SK-N-SH (cell line): ENCODE data around the gene REN. TPM values are rescaled to one million over a fixed set of nuclear protein-coding genes. Genes with fewer than 3 reads are reported as not detected.

Experiments
- CTCF ChIA-PET: fragments of 300-600, 350-600 bp; formaldehyde crosslinking; extraction: SDS; loops from one replicate; lab custom pipeline; 2021; lab: Yijun Ruan, JAX
- POLR2A ChIA-PET: fragments of 350-600 bp; sonication (Branson Sonifier 250); formaldehyde crosslinking; extraction: SDS; loops from one replicate; lab custom pipeline; 2020; ENCODE audit warnings: antibody characterized with exemption, inconsistent platforms; lab: Yijun Ruan, JAX
- DNase-seq: peaks from one replicate; pipeline ENCODE4 v3.0.0; 2012
- H2AFZ ChIP-seq: fragments of 200-600 bp; sonication (generic); 2 replicates; pipeline ENCODE4 v1.8.1; 2016; ENCODE audit warnings: antibody characterized with exemption, mild to moderate bottlenecking, low read depth
- H3F3A ChIP-seq: fragments of 200-600 bp; sonication (generic); replicated peaks from 2 replicates; pipeline ENCODE3; 2016; ENCODE audit warnings: antibody characterized with exemption, mild to moderate bottlenecking; ENCODE audit not compliant: insufficient read depth
- H3K27ac ChIP-seq, 2 experiments: fragments of 200-500 bp in 1 of 2; fragments of 200-600 bp in 1 of 2; sonication (Bioruptor generic) in 1 of 2; sonication (generic), shearing (Covaris generic) in 1 of 2; 2 replicates each; pipeline versions ENCODE4 v1.5.1 to v1.6.1; 2014 to 2016; ENCODE audit warnings: low read depth in 2 of 2, inconsistent platforms in 1 of 2, low read length in 1 of 2, mild to moderate bottlenecking in 1 of 2, mixed read lengths in 1 of 2
- H3K27me3 ChIP-seq: fragments of 200-600 bp; sonication (generic), shearing (Covaris generic); 2 replicates; pipeline ENCODE4 v1.6.1; 2016; ENCODE audit warnings: mixed run types; ENCODE audit not compliant: insufficient read depth
- H3K36me3 ChIP-seq, 2 experiments: fragments of 200-500 bp in 1 of 2; fragments of 200-600 bp in 1 of 2; sonication (Bioruptor generic) in 1 of 2; sonication (generic) in 1 of 2; replicated peaks in 1 of 2; 2 replicates each; pipeline versions ENCODE3 to v1.5.1; 2014 to 2016; ENCODE audit warnings: low read length in 1 of 2, mild to moderate bottlenecking in 1 of 2; ENCODE audit not compliant: insufficient read depth in 2 of 2, control insufficient read depth in 1 of 2
- H3K4me1 ChIP-seq, 2 experiments: fragments of 200-500 bp in 1 of 2; fragments of 200-600 bp in 1 of 2; sonication (Bioruptor generic) in 1 of 2; sonication (generic), shearing (Covaris generic) in 1 of 2; 2 replicates each; pipeline versions ENCODE4 v1.5.1 to v1.6.1; 2014 to 2016; ENCODE audit warnings: low read depth in 1 of 2, low read length in 1 of 2, mixed run types in 1 of 2; ENCODE audit not compliant: insufficient read depth in 2 of 2, control insufficient read depth in 1 of 2
- H3K4me2 ChIP-seq: fragments of 200-600 bp; sonication (generic), shearing (Covaris generic); 2 replicates; pipeline ENCODE4 v1.6.1; 2017; ENCODE audit warnings: mixed run types
- H3K4me3 ChIP-seq, 2 experiments: fragments of 200-500 bp in 1 of 2; fragments of 200-600 bp in 1 of 2; sonication (Bioruptor generic) in 1 of 2; sonication (generic), shearing (Covaris generic) in 1 of 2; 2 replicates each; pipeline versions ENCODE4 v1.5.1 to v1.8.1; 2014 to 2016; ENCODE audit warnings: low read depth in 2 of 2, inconsistent platforms in 1 of 2, low read length in 1 of 2, mild to moderate bottlenecking in 1 of 2, mixed read lengths in 1 of 2, moderate library complexity in 1 of 2
- H3K79me2 ChIP-seq: fragments of 200-600 bp; sonication (generic); 2 replicates; pipeline ENCODE4 v1.8.1; 2017; ENCODE audit warnings: mild to moderate bottlenecking; ENCODE audit not compliant: insufficient read depth
- H3K9ac ChIP-seq: fragments of 200-600 bp; sonication (generic); 2 replicates; pipeline ENCODE4 v1.6.1; 2017; ENCODE audit warnings: mixed run types
- H3K9me2 ChIP-seq: fragments of 200-600 bp; sonication (generic); 2 replicates; pipeline ENCODE4 v1.6.1; 2017; ENCODE audit warnings: mixed run types
- H3K9me3 ChIP-seq: fragments of 200-600 bp; sonication (generic); 2 replicates; pipeline ENCODE4 v1.6.1; 2017; ENCODE audit warnings: mixed run types, mild to moderate bottlenecking, moderate library complexity
- H4K20me1 ChIP-seq: fragments of 200-600 bp; sonication (generic); 2 replicates; pipeline ENCODE4 v1.6.1; 2017; ENCODE audit warnings: mild to moderate bottlenecking, mixed run types; ENCODE audit not compliant: insufficient read depth
- CHD2 ChIP-seq: fragments of 150-350 bp; IDR thresholded peaks from 2 replicates; pipeline ENCODE4 v1.6.1; 2018; ENCODE audit warnings: low read length; ENCODE audit not compliant: partially characterized antibody
- EZH2phosphoT487 ChIP-seq: fragments of 200-600 bp; sonication (generic); IDR thresholded peaks from 2 replicates; pipeline ENCODE4 v1.6.1; 2017; ENCODE audit warnings: low read depth, mixed run types, mild to moderate bottlenecking, antibody characterized with exemption, moderate library complexity, borderline replicate concordance
- FOXJ3 ChIP-seq: sonication (generic); formaldehyde crosslinking; IDR thresholded peaks from 2 replicates; pipeline ENCODE4 v1.5.1; 2020; ENCODE audit warnings: mild to moderate bottlenecking, missing genetic modification reagents
- FOXM1 ChIP-seq: IDR thresholded peaks from 2 replicates; pipeline ENCODE4 v1.4.0; 2012; ENCODE audit warnings: low read depth, mild to moderate bottlenecking
- GABPA ChIP-seq: IDR thresholded peaks from 2 replicates; pipeline ENCODE4 v1.4.0; 2012; ENCODE audit warnings: low read depth, mild to moderate bottlenecking
- MXI1 ChIP-seq: IDR thresholded peaks from 2 replicates; pipeline ENCODE4 v1.6.1; 2012; ENCODE audit warnings: mild to moderate bottlenecking, low read depth, low read length, improper control_type of control experiment
- NFIC ChIP-seq: IDR thresholded peaks from 2 replicates; pipeline ENCODE4 v1.4.0; 2012; ENCODE audit warnings: borderline replicate concordance
- RAD21 ChIP-seq: IDR thresholded peaks from 2 replicates; pipeline ENCODE4 v1.6.1; 2012; ENCODE audit warnings: mild to moderate bottlenecking, low read length
- RCOR1 ChIP-seq: fragments of 150-350 bp; IDR thresholded peaks from 2 replicates; pipeline ENCODE4 v1.6.1; 2017; ENCODE audit warnings: antibody characterized with exemption, low read length
- SIN3A ChIP-seq: IDR thresholded peaks from 2 replicates; pipeline ENCODE4 v1.6.1; 2012; ENCODE audit warnings: low read depth, mild to moderate bottlenecking, low read length, moderate library complexity, borderline replicate concordance
- SMC3 ChIP-seq: IDR thresholded peaks from 2 replicates; pipeline ENCODE4 v1.6.1; 2012; ENCODE audit warnings: low read depth, low read length, improper control_type of control experiment
- TEAD4 ChIP-seq: IDR thresholded peaks from 2 replicates; pipeline ENCODE4 v1.4.0; 2012; ENCODE audit warnings: mild to moderate bottlenecking, borderline replicate concordance; ENCODE audit not compliant: insufficient read depth
- WGBS: methylation state at CpG from one replicate; pipeline ENCODE4 v1.1.6; 2017; ENCODE audit warnings: low lambda C conversion rate; 5-methylcytosine and 5-hydroxymethylcytosine counted together
- polyA plus RNA-seq, 3 experiments: library from polyadenylated mRNA; depleted of rRNA; stranded (reverse); fragments of >200 nt; gene quantifications; 2 replicates each; pipeline ENCODE4 v1.2.3, GENCODE V29; 2012
- TF ChIP-seq, protein P1 (sequence below): fragments of 200-600 bp; sonication (generic); IDR thresholded peaks from 2 replicates; pipeline ENCODE4 v1.6.1; 2017; ENCODE audit warnings: antibody characterized with exemption, mild to moderate bottlenecking, moderate library complexity
- TF ChIP-seq, protein P2 (sequence below): IDR thresholded peaks from 2 replicates; pipeline ENCODE4 v1.6.1; 2012; ENCODE audit warnings: mild to moderate bottlenecking, low read depth, low read length, moderate library complexity
- TF ChIP-seq, protein P3 (sequence below): IDR thresholded peaks from 2 replicates; pipeline ENCODE4; 2012

Gene REN
- polyA plus RNA-seq, 1 of the 3 experiments (the other 2 are of a cell fraction) = not detected

GRCh38 chr1:204128464-204128963 is 37.6 kb downstream of the REN start:
- CTCF ChIA-PET = interaction anchor here (0.7 to 14.7 kb wide), 54 partner anchors 11 to 507 kb away, joined by 3 to 421 read pairs (median 4); partner anchors contain the start of genes ATP2B4, ETNK2, MDM4 and PIK3C2B
- peak overlapping the region; percentile 71 for H3K4me2 ChIP-seq
- H3K9me2 ChIP-seq = no peaks in the 10 kb centered on the region
- peak overlapping the region in 1 of 2 experiments; percentile 50; a peak in 1 of 4 replicates for H3K27ac ChIP-seq
- no peak overlapping the region for H3K9ac ChIP-seq
- POLR2A ChIA-PET = interaction anchor here (0.6 to 3.7 kb wide), 5 partner anchors 23 to 1436 kb away, joined by 3 to 25 read pairs (median 13); partner anchors contain the start of genes ETNK2, SNRPE and SOX13
- H3K4me3 ChIP-seq = no peak overlapping the region
- H3K79me2 ChIP-seq = no peaks in the 10 kb centered on the region
- H3K36me3 ChIP-seq = no peaks in the 10 kb centered on the region
- peaks cover 23% of the 10 kb centered on the region for H3F3A ChIP-seq
- no peaks in the 10 kb centered on the region for H3K9me3 ChIP-seq
- 48% methylated on average over 2 of the region's 4 CpGs for WGBS
- peak overlapping the region; percentile 77 for H2AFZ ChIP-seq
- peaks cover 33 to 59% of the 10 kb centered on the region in 2 experiments for H3K4me1 ChIP-seq
- TF ChIP-seq GABPA (no peak), EZH2phosphoT487 (no peak), FOXM1 (no peak)
- no peak for DNase-seq
- H3K27me3 ChIP-seq = no peaks in the 10 kb centered on the region
- H4K20me1 ChIP-seq = no peaks in the 10 kb centered on the region

GRCh38 chr1:204127597-204128242 is 38.4 kb downstream of the REN start:
- DNase-seq = peak; percentile 88
- no peaks in the 10 kb centered on the region for H3K9me2 ChIP-seq
- H3K27me3 ChIP-seq = no peaks in the 10 kb centered on the region
- H3K9ac ChIP-seq = no peak overlapping the region
- TF ChIP-seq SIN3A (peak; percentile 53; the same call in 1 of the 2 replicates), RCOR1 (no peak), MXI1 (peak; percentile 25; the same call in 1 of the 2 replicates), NFIC (peak; percentile 86), SMC3 (peak; percentile 96), RAD21 (peak; percentile 90), TEAD4 (no peak), FOXJ3 (CRISPR knock-in tag) (no peak), CHD2 (peak; percentile 8)
- TF ChIP-seq, protein P1, sequence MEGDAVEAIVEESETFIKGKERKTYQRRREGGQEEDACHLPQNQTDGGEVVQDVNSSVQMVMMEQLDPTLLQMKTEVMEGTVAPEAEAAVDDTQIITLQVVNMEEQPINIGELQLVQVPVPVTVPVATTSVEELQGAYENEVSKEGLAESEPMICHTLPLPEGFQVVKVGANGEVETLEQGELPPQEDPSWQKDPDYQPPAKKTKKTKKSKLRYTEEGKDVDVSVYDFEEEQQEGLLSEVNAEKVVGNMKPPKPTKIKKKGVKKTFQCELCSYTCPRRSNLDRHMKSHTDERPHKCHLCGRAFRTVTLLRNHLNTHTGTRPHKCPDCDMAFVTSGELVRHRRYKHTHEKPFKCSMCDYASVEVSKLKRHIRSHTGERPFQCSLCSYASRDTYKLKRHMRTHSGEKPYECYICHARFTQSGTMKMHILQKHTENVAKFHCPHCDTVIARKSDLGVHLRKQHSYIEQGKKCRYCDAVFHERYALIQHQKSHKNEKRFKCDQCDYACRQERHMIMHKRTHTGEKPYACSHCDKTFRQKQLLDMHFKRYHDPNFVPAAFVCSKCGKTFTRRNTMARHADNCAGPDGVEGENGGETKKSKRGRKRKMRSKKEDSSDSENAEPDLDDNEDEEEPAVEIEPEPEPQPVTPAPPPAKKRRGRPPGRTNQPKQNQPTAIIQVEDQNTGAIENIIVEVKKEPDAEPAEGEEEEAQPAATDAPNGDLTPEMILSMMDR = peak; percentile 99
- TF ChIP-seq, protein P2, sequence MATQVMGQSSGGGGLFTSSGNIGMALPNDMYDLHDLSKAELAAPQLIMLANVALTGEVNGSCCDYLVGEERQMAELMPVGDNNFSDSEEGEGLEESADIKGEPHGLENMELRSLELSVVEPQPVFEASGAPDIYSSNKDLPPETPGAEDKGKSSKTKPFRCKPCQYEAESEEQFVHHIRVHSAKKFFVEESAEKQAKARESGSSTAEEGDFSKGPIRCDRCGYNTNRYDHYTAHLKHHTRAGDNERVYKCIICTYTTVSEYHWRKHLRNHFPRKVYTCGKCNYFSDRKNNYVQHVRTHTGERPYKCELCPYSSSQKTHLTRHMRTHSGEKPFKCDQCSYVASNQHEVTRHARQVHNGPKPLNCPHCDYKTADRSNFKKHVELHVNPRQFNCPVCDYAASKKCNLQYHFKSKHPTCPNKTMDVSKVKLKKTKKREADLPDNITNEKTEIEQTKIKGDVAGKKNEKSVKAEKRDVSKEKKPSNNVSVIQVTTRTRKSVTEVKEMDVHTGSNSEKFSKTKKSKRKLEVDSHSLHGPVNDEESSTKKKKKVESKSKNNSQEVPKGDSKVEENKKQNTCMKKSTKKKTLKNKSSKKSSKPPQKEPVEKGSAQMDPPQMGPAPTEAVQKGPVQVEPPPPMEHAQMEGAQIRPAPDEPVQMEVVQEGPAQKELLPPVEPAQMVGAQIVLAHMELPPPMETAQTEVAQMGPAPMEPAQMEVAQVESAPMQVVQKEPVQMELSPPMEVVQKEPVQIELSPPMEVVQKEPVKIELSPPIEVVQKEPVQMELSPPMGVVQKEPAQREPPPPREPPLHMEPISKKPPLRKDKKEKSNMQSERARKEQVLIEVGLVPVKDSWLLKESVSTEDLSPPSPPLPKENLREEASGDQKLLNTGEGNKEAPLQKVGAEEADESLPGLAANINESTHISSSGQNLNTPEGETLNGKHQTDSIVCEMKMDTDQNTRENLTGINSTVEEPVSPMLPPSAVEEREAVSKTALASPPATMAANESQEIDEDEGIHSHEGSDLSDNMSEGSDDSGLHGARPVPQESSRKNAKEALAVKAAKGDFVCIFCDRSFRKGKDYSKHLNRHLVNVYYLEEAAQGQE = 0 out of 2 replicates have a peak, but pooled peaks have one; percentile 13
- TF ChIP-seq, protein P3, sequence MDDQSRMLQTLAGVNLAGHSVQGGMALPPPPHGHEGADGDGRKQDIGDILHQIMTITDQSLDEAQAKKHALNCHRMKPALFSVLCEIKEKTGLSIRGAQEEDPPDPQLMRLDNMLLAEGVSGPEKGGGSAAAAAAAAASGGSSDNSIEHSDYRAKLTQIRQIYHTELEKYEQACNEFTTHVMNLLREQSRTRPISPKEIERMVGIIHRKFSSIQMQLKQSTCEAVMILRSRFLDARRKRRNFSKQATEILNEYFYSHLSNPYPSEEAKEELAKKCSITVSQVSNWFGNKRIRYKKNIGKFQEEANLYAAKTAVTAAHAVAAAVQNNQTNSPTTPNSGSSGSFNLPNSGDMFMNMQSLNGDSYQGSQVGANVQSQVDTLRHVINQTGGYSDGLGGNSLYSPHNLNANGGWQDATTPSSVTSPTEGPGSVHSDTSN = peak; percentile 42; the same call in 1 of the 2 replicates
- TF ChIP-seq, all 33 proteins: peak for 9
- ChIA-PET POLR2A (interaction anchor here (0.7 to 2.8 kb wide), 4 partner anchors 24 to 265 kb away, joined by 3 to 13 read pairs (median 6); partner anchors contain the start of genes ETNK2 and SOX13), CTCF (interaction anchor here (0.6 to 14.7 kb wide), 38 partner anchors 11 to 664 kb away, joined by 3 to 421 read pairs (median 4); partner anchors contain the start of genes ETNK2, MDM4 and SNRPE)
- 27% methylated on average over 5 of the region's 5 CpGs for WGBS
- H3K27ac ChIP-seq = peak overlapping the region in 1 of 2 experiments; percentile 51; a peak in 1 of 4 replicates
- no peaks in the 10 kb centered on the region for H3K79me2 ChIP-seq
- H3K4me3 ChIP-seq = no peak overlapping the region; a peak in 1 of 4 replicates
- peaks cover 23% of the 10 kb centered on the region for H3F3A ChIP-seq
- H3K9me3 ChIP-seq = no peaks in the 10 kb centered on the region
- H2AFZ ChIP-seq = no peak overlapping the region
- H3K4me2 ChIP-seq = no peak overlapping the region; the same call in 1 of the 2 replicates
- peaks cover 33 to 59% of the 10 kb centered on the region in 2 experiments for H3K4me1 ChIP-seq
- H4K20me1 ChIP-seq = no peaks in the 10 kb centered on the region
- H3K36me3 ChIP-seq = no peaks in the 10 kb centered on the region
